Gastrocnemius medialis (tissue), 4 donors: ENCODE measurements around the gene EFNA1.

Experiments
- CTCF ChIP-seq, 5 experiments: fragments of 450-650 bp in 3 of 5; fragments of 200-600 bp in 2 of 5; sonication (generic) in 2 of 5; IDR thresholded peaks in 4 of 5; conservative IDR thresholded peaks in 1 of 5; 1 replicate in 4 of 5; 2 replicates in 1 of 5; pipeline ENCODE4 v1.5.1; 2016 to 2019; ENCODE audit warnings: antibody characterized with exemption in 5 of 5, mild to moderate bottlenecking in 3 of 5, moderate library complexity in 3 of 5
- POLR2A ChIP-seq, 2 donors: fragments of 450-650 bp; IDR thresholded peaks; one replicate each; pipeline ENCODE4 v1.6.1; 2017; ENCODE audit warnings: antibody characterized with exemption in 2 of 2, mild to moderate bottlenecking in 2 of 2, moderate library complexity in 2 of 2

- TF ChIP-seq CTCF (IDR thresholded peaks at IDR 0.05 in 4 of 5, conservative IDR thresholded peaks at IDR 0.05 in 1 of 5) = no peak
- no peak for TF ChIP-seq POLR2A (IDR thresholded peaks at IDR 0.05)
Observed at GRCh38 chr1:155126556-155127104, 1.0 kb upstream of the EFNA1 start.
